HG02610 (cell line): ENCODE results near the gene TBCE.
A peak's percentile ranks its signal among the peaks of the same experiment; 100 is the strongest.

Experiments used
- ATAC-seq: cut with Tn5 transposase; IDR thresholded peaks from one replicate; pipeline ENCODE4 v1.9.1; 2021; ENCODE audit warnings: mild to moderate bottlenecking, moderate library complexity; ENCODE audit not compliant: unreplicated experiment

Gene TBCE

GRCh38 chr1:235367000-235367908 lies at the start of gene TBCE:
Gene TBCE, plus strand, starts transcription at chr1:235367427. Its CDS starts 12,623 bp downstream, at chr1:235380050.
- peak; percentile 100 for ATAC-seq

GRCh38 chr1:235319255-235319654 lies 48.0 kb upstream of the TBCE start:
- no peak for ATAC-seq

GRCh38 chr1:235320521-235321179 lies 46.6 kb upstream of the TBCE start:
- ATAC-seq: no peak

- ATAC-seq: no peak
These were observed 42.9 kb upstream of the TBCE start for GRCh38 chr1:235324296-235324695.

- no peak for ATAC-seq
These were observed 42.1 kb upstream of the TBCE start for GRCh38 chr1:235325139-235325538.

- no peak for ATAC-seq
These were observed 41.4 kb upstream of the TBCE start for GRCh38 chr1:235325854-235326253.

- ATAC-seq: peak; percentile 26
These were observed 40.3 kb upstream of the TBCE start for GRCh38 chr1:235326719-235327558.

GRCh38 chr1:235327559-235328270 lies 39.5 kb upstream of the TBCE start, which contains the start of gene ARID4B:
Gene ARID4B, minus strand, starts transcription at chr1:235328179. Its CDS starts 1,260 bp downstream, at chr1:235326919.
- ATAC-seq: peak; percentile 1

GRCh38 chr1:235328271-235329138 lies 38.7 kb upstream of the TBCE start, which contains the start of gene GGPS1:
Gene GGPS1, plus strand, starts transcription at chr1:235328570. Its CDS starts 6,695 bp downstream, at chr1:235335265.
- peak; percentile 67 for ATAC-seq

- peak; percentile 21 for ATAC-seq
These were observed 37.9 kb upstream of the TBCE start for GRCh38 chr1:235329139-235329902.

GRCh38 chr1:235330918-235331285 lies 36.3 kb upstream of the TBCE start:
- no peak for ATAC-seq

GRCh38 chr1:235331401-235331800 lies 35.8 kb upstream of the TBCE start:
- ATAC-seq: no peak

GRCh38 chr1:235336903-235337302 lies 30.3 kb upstream of the TBCE start:
- ATAC-seq: no peak

GRCh38 chr1:235339746-235340145 lies 27.5 kb upstream of the TBCE start:
- ATAC-seq: no peak

GRCh38 chr1:235341334-235341733 lies 25.9 kb upstream of the TBCE start:
- ATAC-seq: no peak

GRCh38 chr1:235342039-235342438 lies 25.2 kb upstream of the TBCE start:
- ATAC-seq: no peak

- ATAC-seq: no peak
These were observed 24.8 kb upstream of the TBCE start for GRCh38 chr1:235342471-235342870.

GRCh38 chr1:235343726-235344125 lies 23.5 kb upstream of the TBCE start:
- ATAC-seq: no peak

- no peak for ATAC-seq
These were observed 15.8 kb upstream of the TBCE start for GRCh38 chr1:235351441-235351840.
